ENCODE data around the gene CCDC17.

CCDC17 gene

DNA sequence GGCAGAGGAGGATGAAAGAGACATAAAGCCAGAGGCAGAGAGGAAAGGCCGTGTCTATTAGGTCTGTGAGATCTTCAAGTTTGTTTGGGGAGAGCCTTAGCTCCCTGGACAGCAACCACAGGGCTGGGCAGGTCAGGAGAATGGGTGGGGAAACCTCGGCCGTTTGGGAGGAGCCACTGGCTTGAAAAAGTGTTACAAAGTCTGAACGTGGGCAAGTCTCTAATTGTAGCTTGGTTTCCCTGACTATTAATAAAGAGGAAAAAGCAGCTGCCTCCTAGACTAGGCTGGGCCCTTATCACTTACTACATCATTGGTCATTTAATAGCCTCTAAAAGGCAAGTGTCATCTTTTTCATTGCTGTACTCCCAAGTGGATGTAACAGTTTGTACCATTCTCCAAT lies at the start of gene CCDC17:
TSS of gene CCDC17 (minus strand) at position 83 of the 400 bp plus-strand sequence. CDS start 145 bp downstream, outside the sequence.
- no peak for DNase-seq

DNA sequence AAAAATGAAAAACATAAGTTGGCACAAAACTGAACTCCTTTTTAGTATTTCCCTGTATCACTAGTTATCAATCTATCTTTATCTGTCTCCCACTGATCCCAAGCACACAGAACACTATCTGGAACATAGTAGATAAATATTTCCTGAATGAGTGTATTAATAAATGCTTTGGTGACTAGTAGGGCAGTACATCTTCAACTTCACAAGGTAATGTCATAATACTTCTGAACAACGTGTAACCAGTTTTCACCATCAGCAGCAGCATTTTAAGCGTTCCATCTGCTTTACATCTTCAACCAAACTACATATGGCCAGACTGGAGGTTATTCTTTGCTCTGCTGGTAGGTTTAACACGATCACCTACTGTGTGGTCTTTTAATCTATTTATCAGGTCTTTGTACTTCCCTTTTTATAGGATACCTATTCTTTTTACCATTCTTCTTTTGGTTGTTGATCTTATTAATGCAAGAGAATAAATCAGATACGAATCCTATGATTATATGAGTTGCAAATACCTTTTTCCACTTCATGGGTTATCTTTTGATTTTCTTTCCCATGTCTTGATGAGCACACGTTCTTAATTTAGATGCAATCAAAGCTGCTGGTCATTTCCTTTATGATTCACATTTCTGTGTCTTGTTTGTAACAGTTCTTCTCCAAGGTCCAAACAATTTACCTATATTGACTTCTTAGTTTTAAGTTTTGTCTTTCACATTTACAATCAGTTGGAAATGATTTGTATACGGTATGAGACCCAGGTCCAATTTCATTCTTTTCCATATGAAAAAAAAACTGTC lies 46.2 kb upstream of the CCDC17 start:
- DNase-seq = no peak

DNA sequence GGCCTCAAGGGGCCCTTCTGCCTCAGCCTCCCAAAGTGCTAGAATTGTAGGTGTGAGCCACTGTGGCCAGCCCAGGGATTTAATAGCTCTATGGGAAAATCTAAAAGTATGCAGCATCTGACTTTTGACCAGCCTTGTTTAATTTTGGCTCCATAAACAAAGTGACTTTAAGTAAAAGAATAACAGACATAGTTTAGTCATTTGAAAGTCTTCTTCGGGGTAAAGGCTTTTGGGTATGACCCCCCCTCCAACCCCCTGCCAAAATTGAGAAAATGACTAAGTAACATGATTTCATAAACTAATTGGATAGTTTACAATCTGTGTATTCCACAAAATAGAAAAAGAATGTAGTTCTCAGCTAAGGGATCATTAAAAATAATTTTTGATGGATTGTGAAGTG lies 45.5 kb upstream of the CCDC17 start:
- DNase-seq = no peak

DNA sequence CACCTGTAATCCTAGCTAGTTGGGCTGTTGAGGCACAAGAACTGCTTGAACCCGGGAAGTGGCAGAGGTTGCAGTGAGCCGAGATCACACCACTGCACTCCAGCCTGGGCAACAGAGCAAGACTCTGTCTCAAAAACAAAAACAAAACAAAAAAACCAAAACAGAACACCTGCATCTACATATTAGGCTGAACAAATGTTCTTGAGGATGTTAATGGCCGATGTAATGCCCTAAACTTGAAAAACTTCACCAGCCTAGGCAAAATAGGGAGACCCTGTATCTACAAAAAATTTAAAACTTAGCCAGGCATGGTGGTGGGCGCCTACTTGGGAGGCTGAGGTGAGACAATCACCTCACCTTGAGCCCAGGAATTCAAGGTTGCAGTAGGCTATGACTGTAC lies 44.7 kb upstream of the CCDC17 start:
- no peak for DNase-seq

DNA sequence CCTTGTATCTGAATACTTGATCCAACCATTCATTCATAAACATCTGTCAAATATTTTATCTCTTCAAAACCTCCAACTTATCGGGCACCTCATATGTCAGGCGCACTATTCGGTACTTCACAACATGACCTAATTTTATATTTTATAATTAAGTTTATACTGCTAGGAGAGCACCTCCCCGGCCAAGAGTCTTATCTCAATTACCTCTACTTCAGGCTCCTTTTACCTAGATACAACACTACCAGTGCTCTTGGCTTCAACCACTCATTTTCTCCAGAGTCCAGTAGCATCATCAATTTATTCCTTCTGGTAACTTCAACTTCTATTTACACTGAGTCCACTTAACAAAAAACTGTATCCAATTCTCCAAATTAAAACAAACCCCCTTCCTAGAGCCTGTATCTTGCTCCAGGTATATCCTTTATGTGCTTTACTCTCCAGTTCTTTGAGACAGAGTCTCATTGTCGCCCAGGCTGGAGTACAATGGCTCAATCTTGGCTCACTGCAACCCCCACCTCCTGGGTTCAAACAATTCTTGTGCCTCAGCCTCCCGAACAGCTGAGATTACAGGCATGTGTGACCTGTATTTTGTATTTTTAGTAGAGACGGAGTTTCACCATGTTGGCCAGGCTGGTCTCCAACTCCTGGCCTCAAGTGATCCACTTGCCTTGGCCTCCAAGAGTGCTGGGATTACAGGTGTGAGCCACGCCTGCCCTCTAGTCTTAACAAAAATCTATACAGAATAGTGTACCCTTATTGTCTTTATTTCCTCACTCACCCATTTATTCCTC lies 43.7 kb upstream of the CCDC17 start:
- no peak for DNase-seq

DNA sequence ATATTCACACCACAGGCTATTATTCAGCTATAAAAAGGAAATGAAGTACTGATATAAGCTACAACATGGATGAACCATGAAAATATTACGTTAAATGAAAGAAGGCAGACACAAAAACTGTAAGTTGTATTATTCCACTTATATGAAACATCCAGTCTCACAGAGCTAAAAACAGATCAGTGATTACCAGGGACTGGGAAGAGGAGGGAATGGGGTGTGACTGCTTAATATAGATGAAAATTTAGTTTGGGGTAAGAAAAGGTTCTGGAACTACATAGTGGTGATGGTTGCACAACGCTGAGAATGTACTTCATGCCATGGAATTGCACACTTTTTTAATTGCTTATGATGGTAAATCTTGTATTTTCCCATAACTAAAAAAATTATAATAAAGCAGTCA lies 43.0 kb upstream of the CCDC17 start:
- DNase-seq = no peak

DNA sequence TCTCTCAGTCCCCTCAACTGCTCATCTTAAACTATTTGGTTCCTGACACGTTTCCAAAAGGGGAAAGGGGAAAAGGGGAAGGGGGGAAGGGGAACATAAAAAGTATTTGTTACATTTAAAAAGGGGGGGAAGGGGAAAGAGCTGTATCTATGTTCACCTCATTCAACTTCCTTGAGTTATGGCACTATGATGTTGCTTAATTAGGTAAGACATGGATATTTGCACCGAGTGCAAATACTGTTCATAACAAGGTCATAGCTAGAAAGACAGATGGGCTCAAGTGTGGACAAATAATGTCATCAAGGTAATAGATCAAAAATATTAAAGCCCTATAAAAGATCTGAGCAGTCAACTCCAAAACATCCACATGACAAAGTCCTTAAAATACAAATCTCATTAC lies 36.5 kb upstream of the CCDC17 start:
- no peak for DNase-seq

DNA sequence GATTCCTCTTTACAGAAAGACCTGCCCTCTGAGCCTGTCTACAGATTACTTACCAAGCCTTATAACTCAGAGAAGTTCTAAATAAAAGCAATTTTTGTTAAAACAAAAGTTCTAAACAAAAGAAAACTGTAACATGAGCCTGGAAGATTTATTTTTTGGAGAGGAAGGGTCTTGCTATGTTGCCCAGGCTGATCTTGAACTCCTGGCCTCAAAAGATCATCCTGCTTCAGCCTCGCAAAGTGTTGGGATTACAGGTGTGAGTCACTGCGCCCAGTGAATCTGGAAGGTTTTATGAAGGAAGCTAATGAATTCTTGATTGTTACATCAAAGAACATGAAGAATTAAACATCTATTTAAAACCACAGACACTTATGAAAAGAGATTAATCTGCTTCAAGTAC lies 35.4 kb upstream of the CCDC17 start:
- no peak for DNase-seq

DNA sequence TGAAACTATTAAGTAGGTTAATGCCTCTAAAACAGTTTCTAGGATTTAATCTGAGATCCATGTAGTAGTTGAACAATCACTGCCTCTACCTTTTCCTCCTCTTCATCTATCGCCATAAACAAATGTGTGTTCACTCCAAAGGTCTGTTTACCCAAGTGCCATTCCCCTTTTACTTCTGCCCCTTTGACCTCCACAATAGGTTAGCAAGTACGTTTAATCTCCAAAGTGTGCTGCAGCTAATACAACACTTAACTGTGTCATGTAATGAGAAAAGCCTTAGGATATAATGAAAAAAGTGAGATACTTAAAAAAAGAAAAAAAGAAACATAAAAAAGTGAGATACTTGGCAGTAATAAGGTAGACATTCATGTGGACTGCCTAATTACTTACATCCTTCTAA lies 34.3 kb upstream of the CCDC17 start:
- no peak for DNase-seq

DNA sequence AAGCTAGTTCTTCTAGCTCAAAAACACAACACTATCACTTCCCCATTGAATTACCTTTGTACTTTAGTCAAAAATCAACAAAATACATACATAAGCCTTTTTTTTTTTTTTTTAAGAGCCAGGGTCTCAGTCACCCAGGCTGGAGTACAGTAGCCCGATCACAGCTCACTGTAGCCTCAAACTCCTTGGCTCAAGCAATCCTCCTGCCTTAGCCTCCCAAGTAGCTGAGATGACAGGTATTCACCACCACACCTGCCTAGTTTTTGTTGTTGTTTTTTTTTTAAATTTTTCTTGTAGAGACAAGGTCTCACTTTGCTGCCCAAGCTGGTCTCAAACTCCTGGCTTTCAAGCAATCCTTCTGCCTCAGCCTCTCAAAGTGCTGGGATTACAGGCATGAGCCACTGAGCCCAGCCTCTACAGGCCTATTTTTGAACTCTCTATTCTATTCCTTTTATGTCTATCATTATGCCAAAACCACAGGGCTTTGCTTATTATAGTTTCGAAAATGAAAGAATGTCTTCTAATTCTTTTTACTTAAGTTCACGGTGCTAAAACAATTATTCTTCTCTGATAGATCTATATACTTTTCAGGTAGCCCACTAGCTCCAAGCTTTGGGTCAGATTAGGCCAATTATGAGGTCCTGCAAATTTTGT lies 32.8 kb upstream of the CCDC17 start:
- DNase-seq = no peak

DNA sequence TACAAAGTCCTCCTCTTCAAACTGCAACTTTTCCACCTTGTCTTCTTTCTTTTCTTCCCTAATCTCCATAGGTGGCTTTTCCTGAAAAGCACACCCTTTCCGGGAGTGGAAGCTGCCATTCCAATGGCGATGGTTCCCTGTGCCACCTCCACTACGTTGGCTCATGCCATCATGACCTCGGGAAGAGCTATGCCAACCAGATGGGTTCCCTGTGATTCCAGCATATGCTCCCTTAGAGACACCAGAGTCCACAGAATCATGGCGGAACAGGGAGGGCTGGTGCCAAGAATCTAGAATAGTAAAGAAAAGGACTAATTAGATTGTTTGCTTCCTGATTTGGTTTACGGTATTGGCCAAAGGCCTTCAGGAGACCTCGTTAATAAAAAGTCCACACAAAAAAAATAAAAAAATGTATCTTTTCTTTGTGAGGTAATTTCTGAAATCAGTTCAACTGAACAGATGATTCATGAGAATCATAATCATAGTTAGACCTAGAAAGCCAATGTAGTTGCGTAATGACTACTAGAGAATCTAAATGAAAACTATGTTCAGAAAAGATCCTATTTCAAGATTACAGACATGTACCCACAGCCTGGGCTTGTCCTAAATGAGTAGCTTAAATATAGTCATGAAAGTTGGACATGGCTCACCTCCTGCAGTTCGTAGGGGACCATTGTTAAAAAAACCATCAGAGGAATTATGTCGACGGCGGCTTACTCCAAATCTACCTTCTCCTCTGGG lies 30.9 kb upstream of the CCDC17 start:
- no peak for DNase-seq

DNA sequence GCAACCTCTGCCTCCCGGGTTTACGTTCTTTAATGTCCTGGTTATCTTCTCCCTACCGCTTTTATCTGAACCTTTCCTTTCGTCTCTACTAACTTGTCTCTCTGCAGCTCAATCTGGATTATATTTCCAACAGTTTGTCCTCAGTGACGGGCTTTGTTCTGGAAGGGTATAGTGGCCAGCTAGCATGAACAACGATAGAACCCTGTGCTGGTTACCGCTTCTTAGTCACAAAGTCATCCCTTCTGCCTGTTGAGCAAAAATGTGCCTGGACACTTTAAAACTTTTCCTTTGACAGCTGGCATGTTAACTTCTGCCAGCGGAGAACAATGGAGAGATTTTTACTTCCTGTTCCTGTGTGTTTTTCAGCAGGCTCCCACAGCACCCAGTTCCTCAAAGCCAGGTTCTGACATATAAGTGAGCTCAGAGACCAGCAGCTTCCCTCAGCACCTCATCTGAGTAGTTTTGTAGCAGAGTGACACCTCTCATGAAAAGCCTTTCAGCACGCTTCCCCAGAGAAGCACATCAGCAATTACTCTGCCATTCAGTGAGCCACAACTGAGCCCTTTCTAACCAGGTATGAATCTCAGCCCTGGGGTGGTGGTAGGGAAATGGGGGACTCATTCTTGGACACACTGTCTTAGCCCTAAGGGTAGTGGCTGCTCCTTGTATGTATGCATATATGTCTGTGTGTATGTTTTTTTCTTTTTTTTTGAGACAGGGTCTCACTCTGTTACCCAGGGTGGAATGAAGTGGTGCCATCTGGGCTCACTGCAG lies 23.6 kb upstream of the CCDC17 start:
- no peak for DNase-seq

DNA sequence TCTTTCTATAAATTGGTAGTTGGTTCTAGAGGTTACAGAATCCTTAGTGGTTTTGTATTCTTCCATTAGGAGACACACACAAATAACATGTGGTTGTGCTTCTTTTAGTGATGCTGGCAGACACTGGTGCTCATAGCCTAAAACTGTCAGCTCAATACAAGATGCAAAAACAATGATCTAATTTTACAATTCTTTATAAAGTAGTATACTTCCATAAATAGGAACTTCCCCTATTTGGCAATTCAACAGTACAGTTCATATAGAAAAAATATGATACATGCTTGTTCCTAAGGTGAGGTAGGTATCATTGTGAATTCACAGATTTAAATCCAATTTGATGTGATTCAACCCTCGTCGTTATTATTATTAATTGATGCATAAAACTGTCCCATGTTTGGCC lies 20.8 kb upstream of the CCDC17 start:
- DNase-seq = no peak

DNA sequence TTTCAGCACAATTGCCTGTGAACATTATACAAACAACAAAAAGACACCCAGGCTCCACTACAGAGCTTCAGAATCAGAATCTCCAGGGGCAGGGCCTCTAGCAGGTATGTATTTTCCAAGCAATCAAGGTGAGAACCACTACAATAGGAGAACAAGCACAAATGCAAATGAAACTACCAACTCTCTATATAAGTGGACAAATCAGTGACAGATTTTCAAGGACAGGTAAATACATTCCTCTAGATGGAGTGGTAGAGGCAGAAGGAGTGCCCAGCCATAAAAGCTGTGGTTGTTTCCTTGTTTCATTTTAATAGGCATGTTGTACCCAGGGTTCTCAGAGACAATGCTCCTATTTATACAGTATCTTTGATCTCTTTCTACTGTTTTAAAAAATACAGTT lies 20.1 kb upstream of the CCDC17 start:
- DNase-seq = no peak

DNA sequence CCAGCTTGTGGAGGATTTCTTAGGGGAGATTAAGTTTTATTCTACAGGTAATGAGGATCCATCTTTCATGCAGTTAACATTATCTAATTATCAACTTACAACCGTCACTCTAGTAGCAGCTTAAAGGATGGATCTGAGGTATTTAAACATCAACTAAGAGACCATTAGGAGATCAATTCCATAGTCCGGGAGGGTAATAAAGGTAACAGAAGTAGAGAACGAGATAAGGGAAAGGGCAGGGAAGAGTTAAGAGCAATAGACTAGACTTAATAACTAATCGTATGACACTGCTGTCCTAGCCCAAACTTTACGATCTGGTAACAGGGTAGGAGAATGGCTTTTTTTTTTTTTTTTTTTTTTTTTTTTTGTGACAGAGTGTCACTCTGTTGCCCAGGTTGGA lies 19.5 kb upstream of the CCDC17 start:
- no peak for DNase-seq

DNA sequence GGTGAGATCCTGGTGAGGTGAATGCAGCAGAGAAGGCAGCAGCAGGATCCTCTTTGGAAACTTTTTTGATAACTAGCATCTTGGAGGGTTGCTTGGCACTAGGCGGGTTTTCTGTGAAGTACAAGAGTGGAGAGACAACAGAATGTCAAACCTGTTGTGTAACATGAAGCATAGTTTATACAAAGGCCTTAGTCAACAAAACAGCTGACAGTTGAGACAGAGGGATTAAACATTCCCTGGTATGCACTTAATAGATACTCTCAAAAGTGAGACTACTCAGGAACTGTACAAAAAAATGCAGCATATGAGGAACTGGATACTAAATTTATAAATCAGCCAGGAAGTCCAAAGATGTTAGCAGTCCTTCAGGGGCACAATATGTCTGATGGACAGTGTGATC lies 16.4 kb upstream of the CCDC17 start:
- DNase-seq = no peak

DNA sequence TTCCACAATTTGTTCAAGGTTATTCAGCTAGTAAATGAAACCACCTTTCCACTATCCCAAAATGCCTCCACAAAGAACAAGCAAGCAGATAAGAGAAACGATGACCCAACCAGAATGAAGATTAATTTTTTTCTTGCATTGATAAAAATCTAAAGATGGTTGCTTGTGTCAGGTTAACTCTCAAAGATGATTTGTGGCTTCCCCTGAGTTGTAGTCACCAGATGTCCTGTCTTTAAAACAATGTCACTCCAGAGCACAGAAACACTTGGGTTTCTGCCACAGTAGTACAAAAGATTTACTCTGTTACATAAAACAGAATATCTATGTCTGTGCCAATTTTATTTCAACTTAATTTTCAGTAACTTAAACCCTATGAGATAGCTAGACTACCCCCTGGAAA lies 11.4 kb upstream of the CCDC17 start:
- DNase-seq = no peak

DNA sequence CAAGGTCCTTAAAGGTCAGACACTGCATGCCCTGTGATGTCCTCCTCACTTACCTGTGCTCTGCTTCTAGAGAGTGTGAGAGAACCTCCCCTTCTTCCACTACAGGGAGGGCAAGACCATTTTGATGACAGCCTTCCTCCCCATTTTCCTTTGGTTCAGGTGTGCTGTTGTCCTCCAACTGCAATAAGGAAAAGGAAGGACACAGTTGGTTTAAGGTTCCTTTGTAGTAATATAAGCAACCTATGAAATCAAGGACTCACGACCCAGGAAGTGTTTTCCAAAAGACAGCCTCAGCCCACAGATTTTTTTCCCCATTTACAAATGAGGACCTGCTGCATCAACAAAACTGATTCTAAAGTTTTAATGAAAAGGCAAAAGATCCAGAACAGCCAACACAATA lies 6.6 kb upstream of the CCDC17 start:
- DNase-seq = no peak

DNA sequence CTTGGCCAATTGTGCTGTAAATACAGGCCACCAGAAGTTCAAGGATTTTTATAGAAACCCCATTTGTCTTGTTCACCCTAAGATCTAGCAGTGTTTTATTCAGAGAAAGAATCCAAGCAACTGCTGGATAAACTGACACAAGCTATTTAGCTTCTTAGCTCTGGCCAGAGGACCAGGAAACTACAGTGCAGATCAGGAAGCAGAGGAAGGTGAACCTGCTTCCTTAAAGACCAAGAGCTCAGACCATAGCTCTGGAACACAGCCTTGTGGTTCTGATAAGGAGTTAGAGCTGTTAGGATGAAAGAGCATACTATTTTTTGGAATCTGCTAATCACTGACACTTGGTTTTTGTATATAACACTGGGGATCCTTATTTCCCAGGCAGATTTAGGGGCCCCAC lies 5.2 kb upstream of the CCDC17 start:
- DNase-seq = no peak

DNA sequence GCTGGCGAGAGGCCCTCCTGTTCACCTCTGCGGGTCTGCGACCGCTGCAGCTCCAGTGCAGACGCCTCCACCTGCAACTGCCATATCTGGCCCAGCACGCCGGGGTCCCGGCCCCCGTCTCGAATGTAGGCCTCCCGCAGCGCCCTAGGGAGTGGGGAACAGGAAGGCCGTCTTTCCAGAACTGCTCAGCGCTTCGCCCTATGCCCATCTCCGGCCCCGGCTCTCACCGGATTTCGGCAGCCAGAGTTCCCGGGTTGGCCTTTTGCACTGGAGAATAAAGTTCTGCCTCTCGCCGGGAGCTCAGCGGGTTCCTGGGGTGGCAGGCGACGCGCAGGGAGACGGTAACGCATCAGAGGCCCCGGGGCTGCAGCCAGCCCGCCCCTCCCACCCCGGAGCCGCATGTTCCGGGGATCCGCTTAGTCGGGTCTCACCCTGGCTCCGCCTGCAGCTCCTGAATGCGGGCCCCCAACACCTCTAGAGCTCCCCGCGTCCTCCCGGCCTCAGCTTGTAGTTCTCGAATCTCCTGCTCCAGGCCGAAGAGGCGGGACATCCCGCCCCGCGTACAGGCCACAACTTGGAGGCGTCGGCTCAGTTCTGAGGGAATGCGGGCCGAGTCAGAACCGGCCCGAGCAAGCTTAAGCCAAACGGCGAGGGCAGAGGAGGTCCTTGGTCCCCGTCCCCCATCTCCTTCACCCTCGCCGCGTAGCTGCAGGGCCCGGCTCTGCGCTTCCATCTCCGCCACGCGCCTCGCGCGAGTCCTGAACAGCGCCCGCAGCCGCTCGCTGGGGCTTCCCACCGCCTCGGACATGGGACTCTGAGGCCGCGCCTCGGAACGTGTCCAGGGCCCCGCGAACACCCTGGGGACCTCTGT lies 1.1 kb downstream of the CCDC17 start:
- DNase-seq = no peak

DNA sequence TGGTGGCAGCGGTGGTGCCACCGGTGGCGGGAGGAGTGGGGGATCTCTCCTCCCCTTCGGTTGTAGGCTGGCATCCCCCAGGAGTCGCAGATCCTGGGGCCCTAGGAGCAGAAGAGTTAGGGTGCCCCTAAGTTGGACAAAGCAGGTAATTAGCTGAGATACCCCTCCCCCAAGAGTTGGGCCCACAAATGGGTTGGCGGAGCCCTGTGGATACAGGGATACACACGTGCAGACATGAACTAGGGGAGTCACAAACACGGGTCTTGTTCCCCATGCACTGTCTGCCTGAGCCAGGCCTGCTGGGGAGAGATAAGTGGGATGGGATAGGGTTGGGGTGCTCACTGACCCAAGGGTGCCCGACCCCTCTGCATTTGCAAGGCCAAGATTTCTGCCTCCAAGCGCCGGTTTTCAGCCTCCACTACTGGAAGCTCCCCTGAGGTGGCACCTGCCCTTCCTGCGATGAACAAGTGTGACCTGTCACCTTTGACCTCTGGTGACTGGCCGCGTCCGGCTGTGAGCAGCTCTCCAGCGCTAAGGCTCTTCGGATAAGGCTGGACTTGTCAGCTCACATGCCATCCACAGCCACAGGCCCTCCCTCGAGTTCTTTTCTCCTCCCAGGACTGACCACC lies 1.8 kb downstream of the CCDC17 start:
- no peak for DNase-seq

Measured in activated CD8-positive, alpha-beta memory T cell treated with anti-CD3 and anti-CD28 coated beads, Interleukin-2, amount 50 U/mL, for 4 hours (primary cell).